ENCODE data around the gene CDYL. TPM values are rescaled to one million over a fixed set of nuclear protein-coding genes. Genes with fewer than 3 reads are reported as not detected.

Gene CDYL
- total RNA-seq, 1 donor from 2014 or later: 40.5 TPM

DNA sequence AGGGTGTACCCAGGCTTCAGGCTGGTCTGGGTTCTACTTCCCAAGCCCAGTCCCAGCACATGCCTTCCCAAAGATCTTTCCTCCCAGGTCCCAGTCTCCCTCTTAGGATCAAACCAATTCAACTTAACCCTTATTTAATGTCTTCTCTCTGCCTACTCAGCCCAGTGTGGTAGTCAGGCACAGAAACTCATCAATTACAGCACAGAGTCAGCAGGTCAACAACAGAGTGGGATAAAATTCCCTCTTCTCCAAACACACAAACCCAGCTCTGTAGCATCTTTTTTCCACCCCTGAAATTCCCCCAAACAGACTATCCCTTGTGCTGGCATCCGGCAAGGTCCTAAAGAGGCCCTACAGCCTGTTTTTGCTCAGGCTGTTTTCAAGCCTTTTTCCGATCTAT is 47.3 kb upstream of the CDYL start:
- Histone ChIP-seq H3K27ac (no peak overlapping the region), H3K4me1 (no peaks in the 10 kb centered on the region), H3K27me3 (ENCODE audit: low read depth) (no peaks in the 10 kb centered on the region), H3K9me3 (no peaks in the 10 kb centered on the region), H3K36me3 (no peaks in the 10 kb centered on the region), H3K4me3 (no peak overlapping the region)
- TF ChIP-seq CTCF (IDR thresholded peaks at IDR 0.05): no peak
- ATAC-seq: no peak
- intact Hi-C loops (cut with DNase I): no loop called here
- DNase-seq: no peak

DNA sequence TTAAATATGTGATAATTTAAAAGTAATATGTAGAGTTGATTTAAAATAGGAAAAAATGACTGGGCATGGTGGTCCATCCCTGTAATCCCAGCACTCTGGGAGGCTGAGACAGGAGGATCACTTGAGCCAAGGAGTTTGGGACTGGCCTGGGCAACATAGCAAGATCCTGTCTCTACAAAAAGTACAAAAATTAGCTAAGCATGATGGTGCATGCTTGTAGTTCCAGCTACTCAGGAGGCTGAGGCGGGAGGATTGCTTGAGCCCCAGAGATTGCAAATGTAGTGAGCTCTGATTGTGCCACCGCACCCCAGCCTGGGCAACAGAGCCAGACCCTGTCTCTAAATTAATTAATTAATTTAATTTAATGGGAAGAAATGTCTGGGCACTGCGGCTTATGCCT is 44.2 kb upstream of the CDYL start:
- no peaks in the 10 kb centered on the region for H3K9me3 ChIP-seq
- H3K36me3 ChIP-seq: no peaks in the 10 kb centered on the region
- no peak for TF ChIP-seq CTCF (IDR thresholded peaks at IDR 0.05)
- no peaks in the 10 kb centered on the region for H3K27me3 ChIP-seq (ENCODE audit: low read depth)
- no peak overlapping the region for H3K4me3 ChIP-seq
- DNase-seq (no peak), ATAC-seq (no peak)
- no peaks in the 10 kb centered on the region for H3K4me1 ChIP-seq
- H3K27ac ChIP-seq: no peak overlapping the region
- intact Hi-C loops (cut with DNase I): no loop called here

GRCh38 chr6:4732691-4733315 is 43.4 kb upstream of the CDYL start:
- H3K27ac ChIP-seq: no peak overlapping the region
- no peaks in the 10 kb centered on the region for H3K4me1 ChIP-seq
- H3K9me3 ChIP-seq: no peaks in the 10 kb centered on the region
- peak overlapping the region; percentile 34 for H3K4me3 ChIP-seq
- intact Hi-C loops (cut with DNase I): no loop called here
- no peak for DNase-seq
- no peaks in the 10 kb centered on the region for H3K27me3 ChIP-seq (ENCODE audit: low read depth)
- no peaks in the 10 kb centered on the region for H3K36me3 ChIP-seq
- TF ChIP-seq CTCF (IDR thresholded peaks at IDR 0.05): no peak
- ATAC-seq: peak; percentile 59 to 63

GRCh38 chr6:4736371-4736873 is 39.8 kb upstream of the CDYL start:
- no peak for ATAC-seq

GRCh38 chr6:4740032-4740431 is 36.2 kb upstream of the CDYL start:
- Histone ChIP-seq H3K4me3 (no peak overlapping the region), H3K9me3 (no peaks in the 10 kb centered on the region), H3K27ac (no peak overlapping the region), H3K27me3 (ENCODE audit: low read depth) (no peaks in the 10 kb centered on the region), H3K4me1 (no peaks in the 10 kb centered on the region), H3K36me3 (no peaks in the 10 kb centered on the region)
- TF ChIP-seq CTCF (IDR thresholded peaks at IDR 0.05): no peak
- ATAC-seq (no peak), DNase-seq (no peak)
- intact Hi-C loops (cut with DNase I): no loop called here

More at GRCh38 chr6:4736371-4736873, 39.8 kb upstream of the CDYL start:
- intact Hi-C loops (cut with DNase I): no loop called here
- Histone ChIP-seq H3K36me3 (no peaks in the 10 kb centered on the region), H3K4me1 (no peaks in the 10 kb centered on the region), H3K27me3 (ENCODE audit: low read depth) (no peaks in the 10 kb centered on the region), H3K27ac (no peak overlapping the region), H3K4me3 (no peak overlapping the region), H3K9me3 (no peaks in the 10 kb centered on the region)
- no peak for TF ChIP-seq CTCF (IDR thresholded peaks at IDR 0.05)
- DNase-seq: no peak
